Skeletal muscle cell (primary cell): ENCODE measurements around the gene SLC9A9.
"Not testable (repeated sequence)": the region's sequence is repeated elsewhere in the genome, so short reads cannot be mapped to it uniquely, and the experiment has no call there.

Experiments
- DNase-seq: peaks from one replicate; pipeline ENCODE4 v3.0.0-alpha.2; 2010; ENCODE audit warnings: low read depth
- H3K4me3 ChIP-seq: 2 replicates; pipeline ENCODE4 v1.5.1; 2011; ENCODE audit warnings: low read depth, mild to moderate bottlenecking, control low read depth, low read length, moderate library complexity

The SLC9A9 gene

DNA sequence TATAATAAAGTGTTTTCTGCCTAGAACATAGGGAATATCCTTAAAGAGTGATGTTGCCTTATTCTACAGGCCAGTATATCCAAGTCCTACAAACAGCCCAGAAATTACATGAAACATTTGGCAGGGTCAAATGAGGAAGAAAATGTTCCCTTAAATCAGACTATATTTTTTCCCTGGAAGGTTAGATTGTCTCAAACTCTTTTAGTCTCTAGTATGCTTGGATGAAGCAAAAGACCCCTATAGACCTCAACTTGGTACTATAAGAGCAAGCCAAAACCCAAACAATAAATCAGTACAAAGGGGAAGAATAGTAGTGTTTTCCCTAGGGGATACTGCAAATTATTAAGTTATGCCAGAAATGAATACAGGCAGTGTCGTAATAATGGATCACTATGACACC lies 310.2 kb downstream of the SLC9A9 start:
- H3K4me3 ChIP-seq: no peak overlapping the region
- no peak for DNase-seq

DNA sequence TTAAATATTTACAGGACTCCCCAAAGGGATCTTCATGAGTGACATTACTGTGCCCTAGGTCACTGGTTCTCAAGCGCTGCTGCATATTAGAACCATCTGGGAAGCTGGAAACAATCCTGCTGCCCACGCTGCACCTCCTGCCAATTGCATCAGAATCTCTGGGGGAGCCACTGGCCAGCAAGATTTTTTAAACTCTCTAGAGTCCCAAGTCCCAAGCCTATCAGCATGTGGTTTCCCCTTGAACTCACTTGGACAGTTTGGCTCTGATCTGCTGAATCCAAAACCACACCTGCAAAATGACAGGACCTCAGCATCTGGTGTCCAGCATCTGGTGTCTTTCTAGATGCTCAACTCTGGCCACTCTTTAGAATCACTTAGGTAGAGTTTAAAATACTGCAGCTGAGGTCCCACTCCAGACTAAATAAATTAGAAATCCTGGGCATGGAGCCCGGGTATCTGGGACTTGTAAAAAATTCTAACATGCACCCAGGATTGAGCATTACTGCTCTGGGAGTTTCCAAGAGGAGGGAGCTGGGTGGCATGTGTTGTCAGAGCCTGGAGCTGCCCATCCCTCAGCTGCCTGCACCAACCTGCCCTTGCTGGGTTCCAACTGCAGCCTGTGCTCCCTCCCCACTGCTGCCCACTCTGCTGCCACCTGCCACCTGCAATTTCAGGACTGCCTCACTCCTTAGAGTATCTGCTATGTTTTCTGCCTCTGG lies 311.3 kb downstream of the SLC9A9 start:
- no peak overlapping the region for H3K4me3 ChIP-seq
- DNase-seq: peak; percentile 96

DNA sequence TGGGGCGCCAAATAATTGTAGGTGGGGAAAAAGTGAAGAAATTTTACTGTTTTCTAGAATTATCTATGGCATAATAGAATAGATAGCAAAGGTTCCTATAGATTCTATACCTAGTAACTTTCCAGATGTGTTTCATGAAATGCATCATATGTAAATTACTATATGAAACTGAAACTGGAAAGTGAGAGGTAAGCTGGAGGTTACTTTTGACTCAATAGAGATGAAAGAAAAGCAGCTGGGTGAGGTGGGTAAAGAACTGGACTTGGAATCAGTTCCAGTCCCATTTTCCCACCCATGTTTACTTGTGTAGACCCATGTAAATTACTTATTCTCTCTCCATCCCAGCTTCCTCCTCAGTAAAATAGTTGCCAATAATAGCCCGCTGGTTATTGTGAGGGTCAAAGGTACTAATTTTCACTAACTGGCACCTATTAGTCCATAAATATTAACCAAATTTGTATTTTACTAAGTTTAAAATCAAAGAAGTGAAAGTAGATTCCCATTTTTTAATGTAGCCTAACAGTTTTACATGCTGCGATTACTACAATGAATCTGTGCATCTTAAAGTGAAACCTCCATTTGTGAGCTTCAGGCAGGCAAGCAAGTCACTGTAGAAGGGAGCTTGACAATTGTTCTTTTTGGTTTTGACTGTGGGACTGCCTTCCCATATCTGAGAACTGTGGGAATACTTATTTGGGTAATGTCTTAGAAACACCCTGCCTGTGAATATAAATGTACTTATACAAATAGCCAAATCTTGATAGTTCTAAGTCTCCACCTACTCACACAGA lies 312.1 kb downstream of the SLC9A9 start:
- DNase-seq: no peak
- no peak overlapping the region for H3K4me3 ChIP-seq

DNA sequence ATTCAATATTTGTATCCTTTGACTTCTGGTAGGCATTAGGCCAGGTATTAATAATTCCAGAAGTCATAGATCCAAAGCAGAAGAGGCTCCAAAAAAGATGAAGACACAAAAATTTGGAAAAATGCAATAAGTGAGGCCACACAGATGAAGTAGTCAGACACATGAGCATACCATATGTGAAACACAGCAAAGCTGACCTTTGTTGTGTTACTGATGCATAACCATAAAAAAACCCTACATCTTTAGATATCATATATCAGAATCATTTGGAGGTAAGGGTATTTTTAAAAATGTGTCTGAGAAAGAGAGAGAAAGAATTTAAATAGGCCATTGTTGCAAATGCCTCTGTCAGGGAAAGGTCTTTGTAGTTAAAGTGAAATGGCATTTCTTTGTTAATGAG lies 314.9 kb downstream of the SLC9A9 start:
- H3K4me3 ChIP-seq: no peak overlapping the region
- DNase-seq: no peak

DNA sequence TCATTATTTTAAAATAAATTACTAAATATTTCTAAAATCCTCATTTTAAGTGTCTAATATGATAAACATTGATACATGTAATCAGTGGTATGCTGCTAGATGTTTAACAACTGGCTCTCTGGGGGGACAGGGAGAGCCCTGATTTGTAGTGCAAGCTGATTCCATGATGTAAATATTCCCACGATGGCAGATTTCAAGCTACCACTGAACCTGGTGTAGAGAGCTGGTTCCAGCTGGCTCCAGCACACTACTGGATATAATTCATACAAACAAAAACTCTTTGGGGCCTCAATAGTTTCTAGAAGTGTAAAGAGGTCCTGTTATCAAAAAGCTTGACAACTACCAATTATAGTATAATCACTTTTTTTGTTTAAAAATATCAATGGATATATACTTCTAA lies 316.2 kb downstream of the SLC9A9 start:
- H3K4me3 ChIP-seq: no peak overlapping the region
- no peak for DNase-seq

DNA sequence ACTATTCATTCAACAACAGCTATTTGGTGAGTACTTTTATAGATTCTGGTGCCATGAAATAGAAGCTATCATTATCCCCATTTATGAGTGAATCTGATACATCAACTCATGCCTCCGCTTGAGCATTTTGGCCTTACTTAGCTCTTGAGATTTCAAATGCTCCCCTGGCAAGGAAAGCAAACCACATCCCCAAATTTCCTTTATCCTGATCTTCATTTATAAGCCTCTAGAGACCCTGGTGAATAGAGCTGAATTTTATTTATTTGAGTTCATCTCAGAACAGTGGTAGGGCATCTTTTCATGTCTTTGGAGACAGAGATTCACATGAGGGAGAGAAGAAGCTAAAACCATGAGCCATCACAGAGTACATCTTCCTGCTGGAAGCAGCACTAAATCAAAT lies 317.2 kb downstream of the SLC9A9 start:
- no peak overlapping the region for H3K4me3 ChIP-seq
- DNase-seq: no peak

DNA sequence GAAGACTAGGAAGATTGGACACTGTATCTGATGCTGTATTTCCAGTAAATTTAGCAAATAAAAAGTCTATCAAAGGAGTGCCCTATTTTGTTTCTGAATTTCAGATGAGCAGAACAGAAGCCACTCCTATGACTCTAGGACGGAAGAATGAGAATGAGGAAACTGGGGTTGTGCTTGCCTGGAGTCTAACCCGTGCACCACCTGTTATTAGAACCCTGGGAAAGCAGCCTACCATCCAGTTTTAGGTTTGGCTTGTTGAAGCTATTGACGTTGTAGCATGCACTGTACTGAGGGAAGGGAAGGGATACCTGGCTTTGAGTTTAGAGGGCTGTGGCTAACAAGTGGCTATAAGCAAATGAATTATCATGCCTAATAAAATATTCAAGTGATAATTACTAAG lies 318.5 kb downstream of the SLC9A9 start:
- no peak overlapping the region for H3K4me3 ChIP-seq
- DNase-seq: no peak

DNA sequence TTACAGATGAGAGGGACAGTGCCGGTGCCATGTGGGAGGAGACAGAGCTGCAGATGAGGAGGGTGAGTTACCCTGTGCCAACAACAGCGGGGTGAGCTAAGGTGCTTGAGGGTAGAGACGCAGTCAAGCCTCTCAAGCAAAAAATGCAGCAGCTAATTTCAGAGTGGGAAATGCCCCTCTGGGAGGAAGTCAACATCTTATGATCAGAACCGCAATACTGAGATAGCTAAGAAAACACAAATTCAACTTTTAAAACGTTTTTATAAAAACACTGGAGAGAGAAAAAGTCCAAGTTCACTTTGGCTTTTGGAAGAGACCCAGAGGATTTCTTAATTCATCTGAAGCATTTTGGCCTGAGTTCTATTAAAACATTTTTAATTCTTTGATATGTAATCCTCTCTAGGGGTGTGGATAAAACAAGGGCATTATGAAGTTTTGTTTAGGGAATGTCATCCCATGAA lies 319.2 kb downstream of the SLC9A9 start:
- no peak for DNase-seq
- no peak overlapping the region for H3K4me3 ChIP-seq

DNA sequence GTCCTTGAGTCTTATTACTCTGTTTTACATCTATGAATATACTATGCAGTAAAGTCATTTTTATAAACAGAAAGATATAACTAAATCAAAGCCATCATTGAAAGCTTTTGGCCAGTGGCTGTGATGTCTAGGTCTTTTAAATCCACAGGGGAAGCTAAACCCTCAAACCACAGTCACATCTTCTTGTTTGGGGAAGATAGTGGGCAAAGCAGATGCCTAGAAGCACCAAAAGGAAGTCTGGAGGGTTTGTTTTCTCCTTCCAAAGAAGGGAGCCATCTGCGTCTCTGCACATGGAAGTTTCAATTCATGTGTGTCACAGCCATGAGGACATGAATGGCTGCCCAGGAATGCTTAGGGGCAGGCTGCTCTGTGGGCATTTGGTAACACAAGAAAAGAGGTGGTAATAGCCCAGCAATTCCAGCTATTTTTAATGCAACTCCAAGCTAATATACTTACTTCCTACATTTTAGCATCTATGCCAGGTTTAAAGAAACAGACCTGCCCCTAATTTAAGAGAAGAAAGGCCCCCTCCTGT lies 322.2 kb downstream of the SLC9A9 start:
- no peak for DNase-seq
- no peak overlapping the region for H3K4me3 ChIP-seq

DNA sequence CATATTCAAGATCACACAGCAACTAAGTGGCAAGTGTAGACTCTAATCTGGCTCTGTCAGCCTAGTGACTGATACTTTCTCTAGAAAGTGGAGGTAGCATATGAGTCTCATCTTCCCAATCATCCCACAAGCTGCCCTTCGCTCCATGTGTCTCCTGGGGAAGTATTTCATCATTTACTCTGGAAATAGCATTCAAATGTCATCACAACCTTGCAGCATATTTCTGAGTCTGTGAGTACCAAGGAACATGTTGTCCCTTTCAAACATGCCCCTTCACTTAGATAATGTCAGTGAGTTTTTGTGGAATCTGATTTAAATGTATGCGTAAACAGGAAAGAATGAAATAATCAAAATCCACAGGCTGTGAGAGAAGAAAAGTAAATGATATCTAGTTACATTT lies 322.9 kb downstream of the SLC9A9 start:
- DNase-seq: peak; percentile 97

DNA sequence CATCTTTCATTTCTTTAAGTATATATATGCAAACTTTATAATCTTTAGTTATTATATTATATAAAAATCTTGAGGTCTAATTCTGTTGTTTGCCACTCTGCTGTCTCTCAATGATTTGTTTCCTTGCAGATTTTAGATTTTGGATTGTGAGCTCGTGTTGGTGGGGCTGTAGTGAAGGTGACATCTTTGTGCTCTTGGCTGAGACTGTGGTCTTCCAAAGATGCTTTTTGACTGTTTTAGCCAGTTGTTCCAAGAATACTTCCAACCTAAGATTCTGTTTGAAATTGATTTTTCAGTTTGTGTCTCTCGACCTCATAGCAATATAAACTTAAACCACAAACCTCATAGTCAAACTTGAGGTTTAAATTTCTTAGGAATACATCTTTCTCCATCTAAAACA lies 326.5 kb downstream of the SLC9A9 start:
- H3K4me3 ChIP-seq: no peak overlapping the region
- DNase-seq: no peak

More for the DNA sequence above, 322.9 kb downstream of the SLC9A9 start:
- H3K4me3 ChIP-seq: no peak overlapping the region

DNA sequence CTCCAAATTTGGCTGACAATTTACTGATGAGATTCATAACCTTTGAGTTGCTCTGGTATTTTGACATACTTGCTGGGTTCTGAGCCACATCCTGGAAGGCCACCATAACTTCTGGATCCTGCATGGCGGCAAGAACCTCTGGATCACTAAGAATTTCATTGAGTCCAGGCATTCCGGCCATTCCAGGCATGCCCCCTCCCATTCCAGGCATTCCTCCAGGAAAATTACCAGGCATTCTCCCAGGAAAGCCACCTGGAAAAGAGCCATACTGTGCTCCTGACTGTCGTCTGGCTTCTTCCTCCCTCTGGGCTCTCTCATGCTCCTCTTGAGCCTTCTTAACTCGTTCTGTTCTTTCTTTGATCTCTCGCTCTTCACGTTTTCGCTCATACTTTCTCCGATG lies 331.1 kb downstream of the SLC9A9 start:
- H3K4me3 ChIP-seq, DNase-seq: not testable (repeated sequence)

DNA sequence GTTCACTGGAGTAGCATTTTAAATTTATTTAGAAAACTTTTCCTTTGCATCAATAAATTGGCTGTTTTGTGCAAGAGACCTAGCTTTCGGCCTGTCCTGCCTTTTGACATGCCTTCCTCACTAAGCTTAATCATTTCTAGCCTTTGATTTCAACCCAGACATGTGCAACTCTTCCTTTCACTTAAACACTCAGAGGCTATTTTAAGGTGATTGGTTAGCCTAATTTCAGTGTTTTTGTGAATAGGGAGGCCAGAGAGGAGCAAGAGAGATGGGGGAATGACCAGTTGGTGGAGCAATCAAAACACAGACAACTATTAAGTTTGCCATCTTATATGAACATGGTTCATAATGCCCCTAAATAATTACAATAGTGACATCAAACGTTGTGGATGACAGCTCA lies 333.4 kb downstream of the SLC9A9 start:
- DNase-seq: no peak
- H3K4me3 ChIP-seq: no peak overlapping the region

DNA sequence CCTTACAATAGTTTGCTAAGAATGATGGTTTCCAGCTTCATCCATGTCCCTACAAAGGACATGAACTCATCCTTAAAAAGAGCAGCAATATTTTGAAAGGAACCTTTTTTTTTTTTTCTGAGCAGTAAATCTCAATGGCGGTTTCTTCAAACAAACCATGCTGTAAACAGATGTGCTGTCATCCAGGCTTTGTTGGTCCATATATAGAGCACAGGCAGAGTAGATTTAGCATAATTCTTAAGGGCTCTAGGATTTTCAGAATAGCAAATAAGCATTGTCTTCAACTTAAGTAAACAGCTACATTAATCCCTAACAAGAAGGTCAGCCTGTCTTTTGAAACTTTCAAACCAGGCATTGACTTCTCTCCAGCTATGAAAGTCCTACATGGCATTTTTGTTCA lies 334.2 kb downstream of the SLC9A9 start:
- DNase-seq: no peak
- no peak overlapping the region for H3K4me3 ChIP-seq

DNA sequence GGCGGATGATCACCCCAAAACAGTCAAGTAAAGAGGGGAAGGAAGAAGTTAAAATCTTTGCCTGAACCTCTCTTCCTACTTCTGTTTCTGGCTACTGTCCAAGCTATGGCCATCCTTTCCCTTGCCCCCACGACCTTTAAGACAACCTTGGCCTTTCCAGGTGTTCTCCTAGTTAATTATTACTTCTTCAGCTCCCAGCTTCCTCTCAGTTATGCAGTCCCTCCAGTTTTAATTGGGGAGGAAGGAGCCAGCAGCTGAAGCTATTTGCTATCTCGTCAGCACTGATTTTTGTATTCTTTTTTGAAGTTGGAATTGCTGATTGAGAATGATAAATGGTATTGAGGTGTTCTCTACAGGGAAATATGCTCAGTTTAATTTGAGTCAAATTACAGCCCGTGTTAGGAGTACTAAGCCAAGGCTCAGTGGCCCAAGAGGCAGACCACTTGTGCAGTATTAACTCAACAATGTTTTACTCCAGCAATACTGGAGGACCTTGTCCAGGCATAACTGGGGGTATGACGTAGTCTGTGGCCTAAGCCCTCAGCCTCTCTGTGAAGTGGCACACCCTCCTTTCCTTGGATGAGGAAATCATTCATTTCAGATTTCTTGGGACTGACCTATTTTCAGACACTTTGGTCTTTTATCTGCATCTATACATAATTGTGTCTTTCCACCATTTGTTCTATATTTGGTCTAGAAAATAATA lies 336.9 kb downstream of the SLC9A9 start:
- H3K4me3 ChIP-seq: no peak overlapping the region
- DNase-seq: no peak

DNA sequence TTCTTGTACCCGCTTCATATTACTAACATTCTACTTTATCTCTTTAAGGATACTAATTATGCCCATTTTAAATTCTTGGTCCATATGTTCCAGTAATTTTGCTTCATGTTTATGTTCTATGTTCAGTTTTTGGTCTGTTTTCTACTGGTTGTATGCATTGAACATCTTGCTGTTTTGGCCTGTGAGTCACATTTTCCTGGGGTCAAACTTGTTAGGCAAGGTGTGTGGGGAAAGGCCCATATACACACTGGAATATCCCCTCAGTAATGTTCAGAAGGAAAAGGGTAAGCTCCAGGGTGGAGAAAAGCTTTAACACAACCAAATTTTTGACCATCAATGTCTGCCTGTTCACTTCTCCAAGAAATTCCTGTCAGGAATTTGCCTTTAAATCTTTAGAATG lies 337.7 kb downstream of the SLC9A9 start:
- no peak overlapping the region for H3K4me3 ChIP-seq
- DNase-seq: no peak

DNA sequence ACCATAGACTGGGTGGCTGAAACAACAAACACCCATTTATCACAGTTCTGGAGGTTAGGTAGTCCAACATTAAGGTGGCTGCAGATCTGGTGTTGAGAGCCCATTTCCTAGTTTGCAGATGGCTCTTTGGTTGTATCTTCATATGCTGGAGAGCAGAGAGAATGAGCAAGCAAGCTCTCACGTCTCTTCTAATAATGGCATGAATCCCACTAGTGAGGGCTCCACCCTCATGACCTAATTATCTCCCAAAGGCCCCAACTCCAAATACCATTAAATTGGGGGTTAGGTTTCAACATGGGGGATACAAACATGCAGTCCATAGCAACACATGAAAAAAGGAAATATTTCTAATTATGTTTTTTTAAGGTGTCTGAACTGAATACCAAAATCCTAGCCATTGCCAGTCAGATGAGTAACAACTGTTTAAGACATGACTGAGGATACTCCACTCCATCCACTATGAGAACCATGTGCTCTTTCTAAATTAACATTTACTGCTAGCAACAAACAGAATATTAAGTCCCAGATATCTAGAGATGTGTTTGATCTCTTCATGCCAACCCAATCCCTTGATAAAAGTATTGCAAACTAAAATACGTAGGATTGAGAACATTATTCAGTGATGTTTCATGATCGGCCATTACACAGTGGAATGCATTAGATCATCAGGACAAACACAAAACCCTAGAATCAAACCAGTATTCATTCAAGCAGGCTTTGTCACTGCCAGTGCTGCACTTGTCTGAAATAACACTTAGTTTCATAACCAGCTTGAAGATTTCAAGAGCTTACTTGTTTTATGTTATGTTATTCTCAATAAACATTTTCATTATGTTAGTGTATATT lies 340.3 kb downstream of the SLC9A9 start:
- H3K4me3 ChIP-seq: no peak overlapping the region

DNA sequence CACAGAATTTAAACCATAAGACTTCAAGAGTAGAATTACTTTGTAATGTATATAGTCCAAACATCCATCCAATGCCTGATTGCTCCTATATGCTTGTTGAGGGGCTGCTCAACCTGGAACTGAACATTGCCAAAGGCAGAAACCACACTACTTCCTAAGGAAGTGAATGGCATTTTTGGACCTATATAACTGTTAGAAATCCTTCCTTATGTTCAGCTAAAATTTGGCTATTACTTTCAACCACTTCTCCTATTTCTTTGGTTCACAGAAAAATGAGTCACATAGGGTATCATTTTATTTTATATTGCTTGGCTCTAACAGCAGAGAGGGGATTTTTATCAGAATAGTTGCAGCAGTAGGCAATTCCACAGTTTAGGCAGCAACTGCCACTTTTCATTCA lies 342.1 kb downstream of the SLC9A9 start:
- no peak overlapping the region for H3K4me3 ChIP-seq
- no peak for DNase-seq

More for the DNA sequence above, 340.3 kb downstream of the SLC9A9 start:
- DNase-seq: peak; percentile 88

DNA sequence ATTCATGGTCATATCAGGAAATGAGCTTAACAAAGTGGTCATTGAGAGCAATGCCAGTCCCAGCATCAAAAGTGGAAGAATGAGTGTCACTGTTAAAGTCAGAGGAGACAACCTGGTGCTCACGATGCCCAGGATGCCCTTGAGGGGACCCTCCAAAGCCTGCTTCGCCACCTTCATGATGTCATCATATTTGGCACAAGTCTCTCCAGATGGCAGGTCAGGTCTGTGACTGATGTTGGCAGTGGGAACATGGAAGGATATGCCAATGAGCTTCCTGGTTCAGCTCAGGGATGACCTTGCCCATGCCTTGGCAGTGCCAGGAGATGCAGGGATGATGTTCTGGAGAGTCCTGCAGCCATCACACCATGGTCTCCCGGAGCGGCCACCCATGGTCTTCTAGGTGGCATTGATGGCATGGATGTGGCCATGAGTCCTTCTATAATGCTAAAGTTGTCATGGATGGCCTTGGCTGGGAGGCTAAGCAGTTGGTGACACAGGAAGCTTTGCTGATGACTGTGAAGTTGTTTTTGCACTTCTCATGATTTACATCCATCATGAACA lies 344.9 kb downstream of the SLC9A9 start:
- no peak for DNase-seq
- H3K4me3 ChIP-seq: no peak overlapping the region
